Left renal cortex interstitium (tissue), 4 donors: ENCODE measurements around the gene KLHL11. TPM values are rescaled to one million over a fixed set of nuclear protein-coding genes. Genes with fewer than 3 reads are reported as not detected.

Source experiments
- DNase-seq, 4 donors: peaks; one replicate each; pipeline ENCODE4 v3.0.0-alpha.2; 2013; ENCODE audit warnings: low read depth in 4 of 4, low spot score in 2 of 4, missing footprints in 1 of 4
- polyA plus RNA-seq, 4 donors: library from polyadenylated mRNA; unstranded; fragments of 120-200 nt; gene quantifications; one replicate each; pipeline ENCODE4 v1.2.1, GENCODE V29; 2013; ENCODE audit not compliant: insufficient read length in 4 of 4

KLHL11 gene
- 10 to 100 TPM in 2 of 4 donors, 1 to 10 TPM in 2; 8.3 to 11.4 (median 10.0) TPM for polyA plus RNA-seq

- peak; percentile 50 to 80 (median 71) for DNase-seq
Observed at GRCh38 chr17:41864836-41865595, at the start of gene KLHL11. Gene KLHL11 (minus strand): TSS chr17:41865423. CDS start chr17:41865370, 53 bp downstream.

- DNase-seq: no peak
Observed at GRCh38 chr17:41915020-41915419, 49.8 kb upstream of the KLHL11 start.

- DNase-seq: no peak
Observed at GRCh38 chr17:41914358-41914766, 49.1 kb upstream of the KLHL11 start.

- DNase-seq: no peak
Observed at GRCh38 chr17:41913798-41914197, 48.6 kb upstream of the KLHL11 start.

GRCh38 chr17:41912925-41913324, 47.7 kb upstream of the KLHL11 start:
- no peak for DNase-seq

- no peak for DNase-seq
Observed at GRCh38 chr17:41910701-41911391, 45.6 kb upstream of the KLHL11 start.

- DNase-seq: no peak
Observed at GRCh38 chr17:41909088-41909487, 43.9 kb upstream of the KLHL11 start.

- DNase-seq: peak in 1 of 4 donors; percentile 63
Observed at GRCh38 chr17:41907633-41908539, 42.7 kb upstream of the KLHL11 start.

- no peak for DNase-seq
Observed at GRCh38 chr17:41907185-41907556, 41.9 kb upstream of the KLHL11 start.

- DNase-seq: no peak
Observed at GRCh38 chr17:41906465-41907184, 41.4 kb upstream of the KLHL11 start.

GRCh38 chr17:41905172-41905571, 39.9 kb upstream of the KLHL11 start:
- DNase-seq: no peak

GRCh38 chr17:41904242-41904841, 39.1 kb upstream of the KLHL11 start:
- DNase-seq: no peak

GRCh38 chr17:41901646-41902045, 36.4 kb upstream of the KLHL11 start:
- DNase-seq: no peak

- DNase-seq: no peak
Observed at GRCh38 chr17:41896726-41897125, 31.5 kb upstream of the KLHL11 start.

- no peak for DNase-seq
Observed at GRCh38 chr17:41895617-41896016, 30.4 kb upstream of the KLHL11 start.

- DNase-seq: no peak
Observed at GRCh38 chr17:41894791-41895331, 29.6 kb upstream of the KLHL11 start.

GRCh38 chr17:41893384-41893783, 28.2 kb upstream of the KLHL11 start:
- DNase-seq: no peak

GRCh38 chr17:41892021-41892376, 26.8 kb upstream of the KLHL11 start:
- DNase-seq: no peak

GRCh38 chr17:41891135-41892020, 26.2 kb upstream of the KLHL11 start:
- DNase-seq: no peak
